NB4 (cell line): ENCODE data around the gene TPO.

Experiments used
- DNase-seq: peaks from one replicate; pipeline ENCODE4 v3.0.0; 2010; ENCODE audit warnings: low read depth
- H3K4me3 ChIP-seq: one replicate; pipeline ENCODE4 v1.5.1; 2011; ENCODE audit warnings: mild to moderate bottlenecking, low read depth, low read length, moderate library complexity
- CTCF ChIP-seq: IDR thresholded peaks from one replicate; pipeline ENCODE4 v1.5.1; 2012; ENCODE audit warnings: low read depth, low read length
- MAX ChIP-seq: IDR thresholded peaks from 2 replicates; pipeline ENCODE4 v1.6.1; 2011; ENCODE audit warnings: low read depth, low read length
- MYC ChIP-seq: IDR thresholded peaks from 2 replicates; pipeline ENCODE4 v1.6.1; 2011; ENCODE audit warnings: low read depth, low read length
- POLR2A ChIP-seq: IDR thresholded peaks from 2 replicates; pipeline ENCODE4 v1.6.1; 2011; ENCODE audit warnings: mild to moderate bottlenecking; ENCODE audit not compliant: insufficient read length; ENCODE audit errors: extremely low read depth

Gene TPO

GRCh38 chr2:1588978-1589621 lies 175.8 kb downstream of the TPO start:
- no peak overlapping the region for H3K4me3 ChIP-seq
- peak; percentile 14 for DNase-seq
- no peak for TF ChIP-seq POLR2A
- peak; percentile 3 for TF ChIP-seq CTCF
- TF ChIP-seq MYC = no peak

GRCh38 chr2:1590596-1591460 lies 177.6 kb downstream of the TPO start:
- no peak overlapping the region for H3K4me3 ChIP-seq
- DNase-seq = no peak
- TF ChIP-seq POLR2A (no peak), MAX (no peak), MYC (no peak), CTCF (no peak)

GRCh38 chr2:1591461-1591770 lies 178.2 kb downstream of the TPO start:
- no peak for TF ChIP-seq MYC
- DNase-seq = no peak
- no peak overlapping the region for H3K4me3 ChIP-seq
